CD4-positive, alpha-beta T cell treated with Interleukin-10 for 1 hour (primary cell): ENCODE data around the gene ZC3H18.
A peak's percentile ranks its signal among the peaks of the same experiment; 100 is the strongest.
"Not testable (repeated sequence)": the region's sequence is repeated elsewhere in the genome, so short reads cannot be mapped to it uniquely, and the experiment has no call there.

Source experiments
- DNase-seq: peaks from one replicate; pipeline ENCODE4 v3.0.0-alpha.2; 2020

The ZC3H18 gene

DNA sequence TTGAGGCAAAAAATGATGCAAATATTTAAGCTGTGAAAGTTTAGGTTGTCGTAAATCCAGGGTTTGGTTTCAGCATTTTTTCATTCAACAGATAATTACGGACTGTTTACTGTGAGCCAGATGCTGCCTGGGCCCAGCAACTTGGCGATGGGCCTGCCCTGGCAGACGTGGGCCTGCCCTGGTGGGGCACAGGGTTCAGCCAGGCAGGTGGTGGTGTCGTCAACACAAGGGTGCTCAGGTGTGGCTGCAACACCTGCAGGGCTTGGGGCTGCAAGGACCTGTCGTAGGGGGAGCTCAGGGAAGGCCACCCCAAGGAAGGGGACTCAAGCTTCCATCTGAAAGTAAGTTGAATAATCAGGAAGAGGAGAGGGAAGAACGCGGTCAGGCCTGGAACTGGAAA lies 15.1 kb downstream of the ZC3H18 start:
- DNase-seq = no peak

DNA sequence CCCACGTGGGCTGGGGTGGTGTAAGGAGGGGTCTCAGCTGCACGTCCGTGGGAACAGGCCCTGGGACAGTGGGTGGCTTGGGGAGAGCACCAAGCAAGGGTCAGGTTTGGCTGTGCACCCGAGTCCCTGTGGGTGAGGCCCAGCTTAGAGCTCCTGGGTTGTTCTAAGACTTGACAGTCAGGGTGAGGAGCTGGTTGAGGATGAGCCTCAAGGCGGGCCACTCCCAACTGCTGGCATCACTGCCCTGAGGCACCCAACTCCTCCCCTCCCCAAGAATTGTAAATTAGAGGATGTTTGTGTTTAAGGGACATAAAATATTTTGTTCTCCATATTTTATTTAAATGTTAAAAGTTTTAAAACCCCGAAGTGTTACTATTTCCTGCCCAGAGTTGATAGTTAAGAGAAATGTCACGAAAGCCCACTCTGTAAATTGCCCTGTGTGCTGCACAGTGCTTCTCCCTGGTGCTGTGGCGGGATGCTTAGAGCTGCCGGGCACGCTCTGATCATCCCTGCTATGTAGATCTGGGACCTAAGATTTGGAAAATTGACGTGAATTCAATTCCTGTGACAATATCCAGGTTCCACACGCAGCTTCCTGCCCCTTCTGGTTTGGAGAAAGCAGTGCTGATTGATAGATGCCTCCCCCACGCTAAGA lies 15.9 kb downstream of the ZC3H18 start:
- no peak for DNase-seq

DNA sequence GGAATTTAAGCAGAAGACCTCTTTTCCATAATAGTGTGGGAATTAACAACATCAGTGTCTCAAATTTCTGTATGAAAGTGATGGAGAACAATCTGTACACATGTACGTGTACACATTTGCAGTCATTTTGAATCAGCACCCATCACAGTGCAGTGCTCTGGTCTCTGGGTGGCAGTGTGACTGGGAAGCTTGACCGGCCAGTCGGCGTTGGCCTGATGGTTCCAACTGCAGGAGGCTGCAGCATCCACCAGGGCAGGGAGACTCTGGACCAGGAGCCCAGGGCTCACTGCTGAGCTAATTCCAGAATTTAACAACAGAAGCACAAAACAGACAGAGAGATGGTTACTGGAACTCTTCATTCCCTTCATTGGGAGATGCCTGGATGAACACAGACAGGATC lies 17.9 kb downstream of the ZC3H18 start:
- DNase-seq = no peak

DNA sequence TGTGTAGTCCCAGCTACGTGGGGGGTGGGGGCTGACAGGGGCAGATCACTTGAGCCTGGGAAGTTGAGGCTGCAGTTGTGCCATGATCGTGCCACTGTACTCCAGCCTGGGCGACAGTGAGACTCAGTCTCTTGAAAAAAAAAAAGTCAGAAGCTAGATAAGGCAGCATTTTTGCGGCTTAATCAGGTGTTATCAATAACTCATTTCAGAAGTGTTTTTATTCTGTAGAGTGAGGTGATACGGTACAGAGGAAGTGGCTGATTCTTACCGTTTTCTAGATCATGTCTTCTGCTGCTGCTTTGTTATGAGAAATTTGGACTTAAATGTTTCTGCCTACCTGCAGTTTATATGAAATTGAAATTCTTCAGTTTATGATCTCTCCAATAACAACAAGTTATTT lies 18.6 kb downstream of the ZC3H18 start:
- no peak for DNase-seq

DNA sequence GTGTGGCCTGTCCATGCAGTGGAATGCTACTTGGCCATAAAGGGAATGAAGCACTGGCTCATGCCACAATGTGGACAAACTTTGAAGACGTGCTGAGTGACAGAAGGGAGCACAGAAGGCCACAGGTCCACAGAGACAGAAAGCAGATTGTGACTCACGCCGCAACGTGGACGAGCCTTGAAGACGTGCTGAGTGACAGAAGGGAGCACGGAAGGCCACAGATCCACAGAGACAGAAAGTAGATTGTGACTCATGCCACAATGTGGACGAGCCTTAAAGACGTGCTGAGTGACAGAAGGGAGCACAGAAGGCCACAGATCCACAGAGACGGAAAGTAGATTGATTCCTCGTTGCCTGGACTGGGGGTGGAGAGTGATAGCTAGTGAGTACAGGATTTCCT lies 19.2 kb downstream of the ZC3H18 start:
- DNase-seq = no peak

DNA sequence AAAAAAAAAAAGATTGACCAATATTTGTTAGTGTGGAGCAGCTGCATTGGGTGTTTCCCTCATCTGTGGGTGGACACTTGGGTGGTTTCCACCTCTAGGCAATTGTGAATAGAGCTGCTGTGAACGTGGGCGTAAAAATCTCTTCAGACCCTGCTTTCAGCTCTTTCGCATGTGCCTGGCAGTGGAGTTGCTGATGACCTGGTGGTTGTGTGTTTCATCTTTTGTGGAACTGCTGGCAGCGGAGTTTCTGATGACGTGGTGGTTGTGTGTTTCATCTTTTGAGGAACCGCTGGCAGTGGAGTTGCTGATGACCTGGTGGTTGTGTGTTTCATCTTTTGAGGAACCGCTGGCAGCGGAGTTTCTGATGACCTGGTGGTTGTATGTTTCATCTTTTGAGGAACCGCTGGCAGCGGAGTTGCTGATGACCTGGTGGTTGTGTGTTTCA lies 21.4 kb downstream of the ZC3H18 start:
- no peak for DNase-seq

DNA sequence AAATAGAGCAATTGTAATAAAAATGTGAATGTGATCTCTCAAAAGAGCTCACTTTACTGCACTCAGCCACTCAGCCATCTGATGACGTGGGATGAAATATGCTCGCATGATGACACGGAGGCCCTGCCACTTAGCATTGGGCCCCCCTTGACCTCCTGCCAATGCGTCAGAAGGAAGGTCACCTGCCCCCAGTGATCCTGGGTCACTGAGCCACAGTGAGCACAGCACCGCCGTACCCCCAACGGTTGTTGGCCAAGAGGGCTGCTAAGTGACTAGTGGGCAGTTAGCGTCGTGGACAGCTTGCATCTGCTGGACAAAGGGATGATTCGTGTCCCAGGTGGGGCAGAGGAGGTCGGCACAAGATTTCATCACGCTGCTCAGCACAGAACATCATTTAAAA lies 22.9 kb downstream of the ZC3H18 start:
- DNase-seq = no peak

DNA sequence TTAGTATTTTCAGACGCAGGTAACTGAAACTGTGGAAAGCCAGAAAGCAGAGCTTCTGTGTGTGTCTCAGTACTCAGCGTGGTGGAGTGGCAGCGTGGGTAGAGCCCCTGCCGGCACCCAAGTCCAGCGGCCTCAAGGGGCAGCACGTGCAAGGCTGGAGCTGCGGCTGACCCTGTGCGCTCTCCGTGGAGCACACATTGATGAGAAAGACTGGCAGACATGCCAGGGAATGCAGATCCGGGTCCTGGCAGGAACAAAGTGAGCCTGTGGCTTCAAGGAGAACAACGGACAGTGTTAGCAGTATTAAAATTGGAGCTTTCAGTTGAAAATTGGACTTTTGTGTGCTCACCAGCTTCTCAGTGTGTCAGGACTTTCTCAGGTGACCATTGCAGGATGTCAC lies 23.3 kb downstream of the ZC3H18 start:
- DNase-seq = no peak

DNA sequence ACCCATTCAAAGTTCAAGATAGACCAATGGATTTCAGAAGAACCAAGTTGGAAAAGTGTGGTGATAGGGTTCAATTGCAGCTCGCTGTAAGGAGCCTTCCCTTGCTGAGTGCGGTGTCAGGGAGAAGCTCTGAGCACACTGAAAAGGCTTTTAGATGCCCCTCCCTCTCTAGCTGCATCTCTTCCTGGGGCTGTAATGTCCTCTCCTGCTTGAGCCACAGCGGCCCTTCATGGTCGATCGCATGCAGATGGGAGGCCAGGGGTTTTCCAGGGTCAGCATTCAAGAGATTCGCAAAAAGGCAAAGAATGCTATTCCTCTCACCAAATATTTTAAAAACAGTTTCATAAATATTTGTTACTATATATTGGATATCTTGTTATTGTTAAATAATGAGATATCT lies 23.7 kb downstream of the ZC3H18 start:
- DNase-seq = no peak

DNA sequence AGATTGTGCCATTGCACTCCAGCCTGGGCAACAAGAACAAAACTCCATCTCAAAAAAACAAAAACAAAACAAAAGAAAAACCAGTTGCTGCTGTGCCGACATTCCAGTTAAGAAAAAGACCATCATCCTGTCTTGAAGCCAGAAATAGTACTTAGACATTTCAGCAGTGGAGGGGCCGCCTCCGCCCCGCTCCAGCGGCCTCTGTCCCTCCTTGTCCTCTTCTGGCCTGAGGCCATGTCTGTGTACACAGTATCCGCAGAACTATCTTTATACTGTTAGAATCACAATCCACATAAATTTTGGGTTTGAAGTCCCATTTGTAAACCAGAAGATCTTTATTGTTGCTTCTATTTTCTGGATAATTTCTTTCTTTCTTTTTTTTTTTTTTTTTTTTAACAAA lies 24.9 kb downstream of the ZC3H18 start:
- no peak for DNase-seq

DNA sequence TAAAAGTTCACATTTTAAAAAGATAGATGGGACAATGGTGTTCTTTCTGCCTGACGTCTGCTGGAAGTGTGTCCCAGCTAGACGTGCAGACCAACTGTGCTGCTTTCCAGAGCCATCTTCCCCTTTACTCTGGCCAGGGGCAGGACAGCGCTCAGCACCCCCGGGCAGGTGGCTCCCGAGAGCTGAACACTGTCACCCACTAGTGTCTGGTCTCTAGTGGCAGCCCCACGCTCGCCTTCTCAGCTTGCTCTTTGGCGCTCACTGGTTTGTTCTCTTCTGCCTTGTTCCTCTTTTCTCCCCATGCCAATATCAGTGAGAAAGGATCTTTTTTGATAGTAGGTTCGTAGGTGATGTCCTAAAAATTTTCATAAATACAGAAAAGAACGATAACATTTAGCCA lies 25.7 kb downstream of the ZC3H18 start:
- no peak for DNase-seq

DNA sequence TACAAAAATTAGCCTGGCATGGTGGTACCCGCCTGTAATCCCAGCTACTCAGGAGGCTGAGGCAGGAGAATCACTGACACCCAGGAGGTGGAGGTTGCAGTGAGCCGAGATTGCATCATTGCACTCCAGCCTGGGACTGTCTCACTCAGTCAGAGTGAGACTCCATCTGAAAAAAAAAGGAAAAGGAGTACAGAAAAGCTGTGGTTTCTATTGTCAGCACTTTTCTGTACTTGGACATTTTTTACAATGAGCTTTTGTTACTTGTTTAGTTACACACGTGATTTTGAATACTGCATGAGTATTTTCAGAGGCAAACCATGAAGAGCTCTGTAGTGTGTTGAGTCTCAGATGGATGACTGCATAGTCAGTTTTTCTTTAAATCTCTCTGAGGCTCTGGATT lies 26.3 kb downstream of the ZC3H18 start:
- no peak for DNase-seq

DNA sequence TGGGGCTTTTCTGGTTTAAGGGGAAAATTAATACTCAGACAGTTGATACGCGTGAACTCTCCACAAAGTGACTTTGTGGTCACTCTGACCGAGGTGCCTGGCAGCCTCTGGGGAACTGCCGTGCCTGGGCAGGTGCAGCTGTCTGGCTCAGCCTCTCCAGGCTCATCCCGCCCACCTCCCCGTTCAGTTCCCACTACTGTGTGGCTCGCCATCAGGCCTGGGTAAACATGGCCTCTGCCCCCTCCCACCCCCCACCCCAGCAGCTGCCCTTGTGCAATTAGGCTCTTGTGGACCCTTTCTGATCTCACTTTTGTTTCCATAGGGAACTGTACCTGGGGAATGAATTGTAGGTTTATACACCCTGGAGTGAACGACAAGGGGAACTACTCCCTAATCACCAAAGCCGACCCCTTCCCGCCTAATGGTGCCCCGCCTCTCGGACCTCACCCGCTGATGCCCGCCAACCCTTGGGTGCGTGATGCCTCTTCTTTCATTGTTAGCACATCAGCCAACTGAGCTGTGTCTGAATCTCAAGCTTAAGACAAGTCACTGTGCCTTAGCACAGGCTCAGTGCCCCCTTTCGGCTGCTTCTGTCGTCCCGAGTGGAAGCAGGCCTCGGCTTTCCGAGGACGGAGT lies 27.8 kb downstream of the ZC3H18 start:
- DNase-seq = no peak

DNA sequence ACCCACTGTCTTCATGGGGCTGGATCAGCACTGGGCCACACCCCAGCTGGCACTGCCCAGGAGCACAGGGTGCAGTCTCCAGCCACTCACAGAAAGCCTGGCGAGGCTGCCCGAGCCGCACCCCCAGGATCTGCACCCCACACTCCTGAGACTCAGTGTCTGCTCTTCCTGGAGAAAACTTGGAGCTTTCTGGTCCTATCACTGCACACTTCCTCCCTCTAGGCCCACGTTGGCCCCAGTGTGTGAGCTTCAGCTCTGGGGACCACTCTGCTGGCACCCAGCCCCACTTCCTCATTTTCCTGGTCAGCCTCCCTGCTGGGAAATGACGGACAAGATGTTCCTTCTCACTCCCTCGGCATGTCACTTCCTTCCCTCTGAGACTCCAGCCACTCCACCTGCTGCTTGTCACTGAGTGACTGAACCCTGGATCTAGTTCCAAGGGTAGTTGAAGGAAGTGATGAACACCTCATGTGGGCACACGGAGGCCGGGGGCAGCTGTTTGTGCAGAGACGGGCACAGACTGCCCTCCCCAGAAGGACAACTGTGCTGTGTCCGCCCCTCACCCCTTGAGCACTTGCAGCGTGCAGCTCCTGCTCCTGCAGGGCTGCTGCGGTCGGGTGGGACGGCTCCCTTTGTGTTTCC lies 29.0 kb downstream of the ZC3H18 start:
- peak; percentile 21 for DNase-seq

DNA sequence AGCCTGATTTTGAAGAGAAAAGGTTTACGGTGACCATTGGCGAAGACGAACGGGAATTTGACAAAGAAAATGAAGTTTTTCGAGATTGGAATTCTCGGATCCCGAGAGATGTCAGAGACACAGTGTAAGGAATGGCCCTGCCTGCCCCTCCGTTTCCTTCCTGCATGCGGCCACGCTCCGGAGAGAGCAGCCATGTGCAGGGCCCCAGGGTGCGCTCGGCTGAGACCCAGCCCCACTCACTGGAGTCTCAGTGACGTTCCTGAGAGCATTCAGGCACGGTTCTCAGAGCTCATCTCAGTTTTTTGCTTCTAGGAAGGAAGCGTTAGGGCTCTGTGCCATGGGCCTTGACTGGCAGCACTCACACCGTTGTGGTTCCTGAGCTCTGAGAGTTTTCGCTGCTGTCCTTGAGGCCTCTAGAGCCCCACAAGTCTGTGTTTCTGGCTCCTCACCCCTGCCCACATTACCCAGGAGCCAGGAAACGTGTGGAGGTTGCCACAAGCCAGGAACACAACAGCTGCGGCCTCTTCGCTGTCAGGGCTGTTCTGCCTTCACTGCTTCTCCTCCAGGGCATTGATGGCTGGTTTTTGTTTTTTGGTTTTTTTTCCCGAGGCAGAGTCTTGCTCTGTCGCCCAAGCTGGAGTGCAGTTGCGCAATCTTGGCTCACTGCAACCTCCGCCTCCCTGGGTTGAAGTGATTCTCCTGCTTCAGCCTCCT lies 29.8 kb downstream of the ZC3H18 start:
- no peak for DNase-seq

DNA sequence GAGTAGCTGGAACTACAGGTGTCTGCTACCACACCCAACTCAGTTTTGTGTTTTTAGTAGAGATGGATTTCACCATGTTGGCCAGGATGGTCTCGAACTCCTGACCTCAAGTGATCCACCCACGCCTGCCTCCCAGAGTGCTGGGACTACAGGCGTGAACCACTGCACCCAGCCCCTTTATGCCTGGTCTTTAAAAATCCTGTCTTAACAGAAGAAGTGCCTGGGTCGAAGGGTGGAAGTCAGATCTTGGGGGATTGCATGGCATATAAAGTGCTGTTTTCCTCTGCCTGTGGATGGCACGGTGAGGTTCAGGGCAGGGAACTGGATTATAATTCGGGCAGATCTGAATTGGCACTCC lies 30.3 kb downstream of the ZC3H18 start:
- no peak for DNase-seq

DNA sequence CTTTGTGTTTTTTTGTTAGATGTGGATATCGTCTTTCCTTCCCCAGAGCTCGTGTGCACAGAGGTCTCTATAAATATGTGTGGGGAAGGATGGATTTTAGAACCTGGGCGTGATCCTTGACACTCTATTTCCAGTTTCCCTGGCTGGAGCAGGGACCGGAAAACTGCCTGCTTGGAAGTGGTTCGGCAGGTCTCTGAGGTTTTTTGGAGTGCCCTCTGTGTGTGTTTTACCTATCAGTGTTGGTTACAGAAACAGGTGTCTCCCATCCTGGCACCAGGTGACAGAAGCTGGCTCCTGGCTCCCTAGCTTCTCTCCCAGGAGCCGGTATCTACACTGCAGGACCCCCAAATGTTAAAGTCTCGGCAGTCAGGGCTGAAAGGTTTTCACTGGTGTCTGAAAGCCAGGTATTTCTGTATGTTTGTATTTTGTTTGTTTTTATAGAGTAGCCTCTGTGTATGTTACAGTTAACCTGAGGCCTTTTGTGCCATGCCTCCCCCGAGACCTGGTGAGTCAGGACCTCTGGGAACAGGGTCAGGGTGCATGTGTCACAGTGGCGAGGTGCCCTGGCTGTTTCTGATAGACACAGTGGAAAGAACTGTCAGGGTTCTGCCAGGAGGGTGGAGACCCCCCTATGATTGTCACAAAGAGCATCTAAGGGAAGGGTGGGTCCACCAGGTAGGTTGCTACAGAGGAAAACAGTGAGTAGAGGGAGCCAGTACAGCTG lies 31.3 kb downstream of the ZC3H18 start:
- no peak for DNase-seq

DNA sequence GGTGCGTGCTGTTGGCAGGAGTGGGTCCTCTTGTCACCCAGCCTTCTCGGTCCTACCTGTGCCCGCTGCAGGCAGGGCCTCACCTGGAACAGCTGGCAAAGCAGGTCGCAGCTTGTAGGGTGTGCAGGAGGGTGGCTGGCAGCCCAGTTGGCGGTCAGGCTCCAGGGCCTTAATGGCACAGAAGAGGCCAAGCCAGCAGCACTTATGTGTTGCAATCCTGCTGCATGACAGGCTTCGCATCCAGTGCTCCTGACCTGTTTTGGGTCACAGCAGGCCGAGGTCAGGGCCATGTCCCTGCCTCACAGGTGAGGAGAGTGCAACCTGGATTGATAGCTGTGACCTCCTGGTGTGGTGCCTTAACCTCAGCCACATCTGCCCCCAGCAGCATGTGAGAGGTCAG lies 31.9 kb downstream of the ZC3H18 start:
- DNase-seq = no peak

DNA sequence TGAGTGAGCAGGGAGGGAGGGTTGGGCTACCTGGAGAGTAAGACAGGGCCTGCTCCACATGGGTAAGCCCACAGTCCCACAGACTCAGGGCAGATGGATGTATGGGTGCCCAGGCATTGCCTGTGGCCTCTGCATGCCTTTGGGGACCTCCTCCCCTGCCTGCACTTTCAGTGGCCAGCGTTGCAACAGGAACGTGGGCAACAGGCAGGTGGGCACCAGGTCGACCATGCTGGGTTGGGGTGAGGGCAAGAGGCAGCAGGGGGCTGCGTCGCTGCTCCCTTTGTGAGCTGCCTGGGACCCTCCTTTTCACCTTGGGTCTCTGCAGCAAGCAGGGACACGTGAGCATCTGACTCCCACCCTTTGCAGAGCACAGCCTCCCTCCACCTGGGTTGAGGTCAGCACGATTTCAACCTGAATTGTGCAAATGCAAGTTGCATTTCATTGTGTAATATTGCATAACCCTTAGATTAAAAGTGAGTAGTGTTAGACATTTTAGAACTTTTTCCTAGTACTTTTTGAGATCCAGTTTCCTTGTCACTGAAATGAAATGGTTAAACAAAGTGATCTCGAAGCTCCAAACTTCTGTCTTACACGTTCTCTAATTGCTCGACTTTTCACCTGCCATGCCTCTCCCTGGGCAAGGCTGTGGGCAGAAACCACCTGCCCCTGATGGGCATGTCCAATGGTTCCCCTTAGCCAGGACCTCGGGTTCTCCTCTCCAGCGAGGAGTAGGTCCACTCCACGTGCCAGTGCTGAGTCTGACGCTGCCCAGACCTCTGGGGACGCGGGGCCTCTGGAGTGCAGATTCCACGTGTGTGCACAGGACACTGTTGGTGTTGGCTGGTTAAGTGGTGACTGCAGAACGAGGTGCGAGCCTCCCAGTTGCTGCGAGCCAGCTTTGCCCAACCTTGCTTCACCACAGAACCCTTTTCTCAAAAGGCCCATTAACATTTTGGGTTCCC lies 35.3 kb downstream of the ZC3H18 start:
- DNase-seq = no peak

DNA sequence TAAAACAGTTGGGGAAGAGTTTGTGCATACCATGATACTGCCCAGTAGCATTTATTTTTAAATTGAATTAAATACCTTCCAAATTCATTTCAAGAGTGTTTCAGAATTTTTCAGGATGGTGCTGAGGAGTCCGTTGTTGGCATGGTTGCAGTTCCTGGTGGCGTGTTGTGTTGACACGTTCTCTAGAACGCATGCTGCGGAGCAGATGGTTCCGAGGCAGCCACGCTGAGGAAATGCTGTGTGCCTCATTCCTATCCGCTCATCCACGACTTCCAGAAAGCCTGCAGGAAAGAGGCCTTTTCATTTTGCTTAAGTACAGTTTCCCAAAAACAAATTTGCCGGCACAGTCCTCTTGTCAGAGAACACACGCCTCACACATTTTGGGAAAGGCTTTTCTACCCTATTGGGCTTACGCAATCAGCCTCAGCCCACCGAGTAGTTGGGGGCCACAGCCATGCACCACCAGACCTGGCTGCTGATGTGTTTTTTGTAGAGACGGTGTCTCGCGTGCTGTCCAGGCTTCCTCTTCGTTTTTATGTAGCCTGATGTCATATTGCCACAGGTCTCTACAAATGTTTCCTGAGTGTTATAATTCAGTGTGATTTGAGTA lies 36.0 kb downstream of the ZC3H18 start:
- DNase-seq = no peak

DNA sequence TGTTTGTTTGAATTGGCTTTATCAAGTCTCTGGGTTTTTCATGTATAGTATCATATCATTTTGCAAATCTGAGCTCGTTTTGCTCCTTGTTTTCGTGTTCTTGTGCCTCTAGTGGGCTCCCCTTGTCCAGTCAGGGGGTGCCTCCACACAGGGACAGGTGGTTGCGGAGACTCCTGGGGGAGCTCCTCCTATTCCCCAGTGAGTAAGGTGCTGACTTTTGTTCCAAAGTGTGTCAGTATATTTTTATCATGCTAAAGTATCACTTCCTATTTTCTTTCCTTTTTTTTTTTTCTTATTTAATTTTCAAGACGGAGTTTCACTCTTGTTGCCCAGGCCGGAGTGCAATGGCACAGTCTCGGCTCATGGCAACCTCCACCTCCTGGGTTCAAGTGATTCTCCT lies 37.9 kb downstream of the ZC3H18 start:
- DNase-seq = no peak

DNA sequence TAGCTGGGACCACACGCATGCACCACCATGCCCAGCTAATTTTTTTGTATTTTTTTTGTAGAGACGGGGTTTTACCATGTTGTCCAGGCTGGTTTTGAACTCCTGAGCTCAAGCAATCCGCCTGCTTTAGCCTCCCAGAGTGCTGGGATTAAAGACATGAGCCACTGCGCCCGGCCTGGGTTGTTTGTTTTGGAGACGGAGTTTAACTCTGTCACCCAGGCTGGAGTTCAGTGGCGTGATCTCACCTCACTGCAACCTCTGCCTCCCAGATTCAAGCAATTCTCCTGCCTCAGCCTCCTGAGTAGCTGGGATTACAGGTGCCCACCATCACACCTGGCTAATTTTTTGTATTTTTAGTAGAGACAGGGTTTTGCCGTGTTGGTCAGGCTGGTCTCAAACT lies 39.2 kb downstream of the ZC3H18 start:
- not testable (repeated sequence) for DNase-seq
